Type B pancreatic cell (in vitro differentiated cells): ENCODE measurements around the gene ANGEL2. TPM values are rescaled to one million over a fixed set of nuclear protein-coding genes. Genes with fewer than 3 reads are reported as not detected.

Source experiments
- DNase-seq: peaks from one replicate; pipeline ENCODE4 v3.0.0; 2021; ENCODE audit warnings: mixed read lengths; ENCODE audit not compliant: unreplicated experiment; ENCODE audit errors: extremely low spot score
- H3K27ac Mint-ChIP-seq: 2 replicates; pipeline ENCODE4 v1.8.0; 2021; ENCODE audit warnings: mild to moderate bottlenecking, mixed read lengths
- H3K27me3 Mint-ChIP-seq: 2 replicates; pipeline ENCODE4 v1.8.0; 2021; ENCODE audit warnings: mixed read lengths
- H3K36me3 Mint-ChIP-seq: 2 replicates; pipeline ENCODE4 v1.8.0; 2021; ENCODE audit warnings: mixed read lengths
- H3K4me1 Mint-ChIP-seq: one replicate; pipeline ENCODE4 v1.8.0; 2021; ENCODE audit warnings: mixed read lengths; ENCODE audit not compliant: unreplicated experiment
- H3K4me3 Mint-ChIP-seq: 2 replicates; pipeline ENCODE4 v1.8.0; 2021; ENCODE audit warnings: mild to moderate bottlenecking, mixed read lengths
- H3K9me3 Mint-ChIP-seq: 2 replicates; pipeline ENCODE4 v1.8.0; 2021; ENCODE audit warnings: mixed read lengths
- CTCF ChIP-seq: fragments of 200-600 bp; sonication (generic); conservative IDR thresholded peaks from 2 replicates; pipeline ENCODE4 v1.5.0; 2021; ENCODE audit warnings: antibody characterized with exemption, mild to moderate bottlenecking
- total RNA-seq: library from RNA; stranded (reverse); gene quantifications from 2 replicates; pipeline ENCODE4 v1.2.1, GENCODE V29; 2021; ENCODE audit warnings: low replicate concordance

The ANGEL2 gene
- total RNA-seq, 1 donor from 2014 or later = 36.0 TPM

DNA sequence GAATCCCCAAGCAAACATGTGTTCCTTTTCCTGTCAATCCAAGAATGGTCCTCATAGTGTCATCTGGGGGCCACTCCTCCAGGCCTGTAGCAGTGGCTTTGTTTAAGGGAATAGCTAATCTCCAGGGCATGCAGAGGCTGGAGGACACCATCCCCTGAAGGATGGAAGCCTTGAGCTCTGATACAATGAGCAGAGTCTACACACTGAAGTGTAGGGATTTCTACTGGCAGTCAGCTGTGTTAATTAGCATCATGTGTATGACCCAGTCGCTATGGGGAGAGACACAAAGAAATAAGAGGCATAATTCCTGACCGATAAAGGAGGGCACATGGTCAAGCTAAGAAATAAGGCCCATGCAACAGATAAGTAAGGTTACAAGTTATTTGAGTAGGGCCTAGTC is 29.1 kb downstream of the ANGEL2 start:
- Mint-ChIP-seq H3K27me3 (no peaks in the 10 kb centered on the region), H3K4me1 (no peaks in the 10 kb centered on the region), H3K36me3 (no peaks in the 10 kb centered on the region), H3K4me3 (no peak overlapping the region), H3K9me3 (no peaks in the 10 kb centered on the region), H3K27ac (no peak overlapping the region)
- no peak for DNase-seq
- TF ChIP-seq CTCF = no peak

GRCh38 chr1:212984522-212985291 is 31.0 kb downstream of the ANGEL2 start:
- no peaks in the 10 kb centered on the region for H3K9me3 Mint-ChIP-seq
- H3K27me3 Mint-ChIP-seq = no peaks in the 10 kb centered on the region
- peaks cover 11% of the 10 kb centered on the region for H3K4me1 Mint-ChIP-seq
- no peak overlapping the region for H3K27ac Mint-ChIP-seq
- H3K4me3 Mint-ChIP-seq = no peak overlapping the region
- no peak for TF ChIP-seq CTCF
- H3K36me3 Mint-ChIP-seq = no peaks in the 10 kb centered on the region
- no peak for DNase-seq

DNA sequence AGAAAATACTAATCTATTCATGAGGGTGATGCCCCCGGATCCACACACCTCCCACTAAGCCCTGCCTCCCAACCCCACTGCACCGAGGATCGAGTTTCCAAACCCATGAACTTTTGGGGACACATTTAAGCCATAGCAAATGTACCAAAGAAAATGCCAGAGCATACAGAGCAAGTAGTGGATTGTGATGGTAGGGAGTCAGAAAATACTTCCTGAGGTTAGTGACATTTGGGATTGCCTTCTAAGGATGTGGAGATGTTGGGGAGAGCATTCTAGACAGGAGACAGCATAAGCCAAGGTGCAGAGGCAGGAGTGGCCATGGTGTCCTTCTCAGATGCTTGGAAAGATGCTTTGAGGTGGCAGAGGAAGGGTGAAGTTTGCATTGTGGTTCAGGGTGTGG is 32.2 kb downstream of the ANGEL2 start:
- no peaks in the 10 kb centered on the region for H3K9me3 Mint-ChIP-seq
- peaks cover 4% of the 10 kb centered on the region for H3K36me3 Mint-ChIP-seq
- H3K4me1 Mint-ChIP-seq = peaks cover 12% of the 10 kb centered on the region

DNA sequence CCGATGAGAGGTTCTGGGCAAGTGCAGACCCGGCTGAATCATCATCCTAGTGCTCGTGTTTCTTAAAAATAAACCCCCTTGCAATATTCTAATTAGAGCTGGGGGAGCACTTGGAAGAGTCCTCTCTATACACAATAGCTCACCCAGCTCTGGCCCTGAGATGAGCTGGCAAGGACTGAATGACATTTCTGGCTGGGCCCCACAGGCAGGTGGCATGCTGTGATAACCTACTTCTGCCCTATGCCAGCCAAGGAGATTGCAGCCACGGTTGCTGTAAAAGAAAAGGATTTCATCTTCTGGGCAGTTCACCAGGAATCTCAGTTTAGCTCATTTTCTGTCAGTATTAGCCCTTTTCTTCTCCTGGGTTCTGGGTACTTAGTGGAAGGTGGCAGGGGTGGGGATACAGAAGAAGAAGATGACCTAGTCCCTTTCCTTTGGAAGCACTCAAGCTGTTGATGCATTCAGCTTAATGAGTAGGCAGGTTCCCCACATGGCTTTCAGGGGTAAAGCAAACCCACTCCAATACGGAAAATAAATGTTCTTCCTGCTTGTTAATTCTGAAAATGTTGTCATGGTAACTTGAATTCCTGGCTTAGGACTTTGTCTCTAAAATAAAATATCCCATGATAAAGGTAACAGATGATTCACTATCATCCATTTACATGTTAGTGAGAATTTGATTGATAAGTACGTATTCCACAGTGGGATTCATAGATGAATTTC is 33.1 kb downstream of the ANGEL2 start:
- Mint-ChIP-seq H3K27me3 (no peaks in the 10 kb centered on the region), H3K4me1 (peaks cover 12% of the 10 kb centered on the region), H3K9me3 (no peaks in the 10 kb centered on the region), H3K27ac (no peak overlapping the region), H3K36me3 (peaks cover 4% of the 10 kb centered on the region), H3K4me3 (no peak overlapping the region)
- TF ChIP-seq CTCF = no peak
- DNase-seq = no peak

More for the DNA sequence above, 32.2 kb downstream of the ANGEL2 start:
- DNase-seq = no peak
- H3K27me3 Mint-ChIP-seq = no peaks in the 10 kb centered on the region
- no peak overlapping the region for H3K27ac Mint-ChIP-seq
- H3K4me3 Mint-ChIP-seq = no peak overlapping the region
- no peak for TF ChIP-seq CTCF

GRCh38 chr1:212981571-212982328 is 33.9 kb downstream of the ANGEL2 start:
- H3K4me1 Mint-ChIP-seq = peaks cover 19% of the 10 kb centered on the region
- no peak overlapping the region for H3K4me3 Mint-ChIP-seq
- TF ChIP-seq CTCF = no peak
- H3K27ac Mint-ChIP-seq = no peak overlapping the region
- H3K36me3 Mint-ChIP-seq = peaks cover 4% of the 10 kb centered on the region
- no peaks in the 10 kb centered on the region for H3K27me3 Mint-ChIP-seq
- H3K9me3 Mint-ChIP-seq = no peaks in the 10 kb centered on the region
- DNase-seq = no peak
